GM12892 (cell line): Measurements from ENCODE around the gene ISCU.

Experiments used
- POLR2A ChIP-seq: IDR thresholded peaks from 2 replicates; pipeline ENCODE4 v1.6.1; 2011; ENCODE audit warnings: low read depth, low read length, control low read depth
- TAF1 ChIP-seq: IDR thresholded peaks from 2 replicates; pipeline ENCODE4 v1.6.1; 2011; ENCODE audit warnings: low read depth, mild to moderate bottlenecking, control low read depth, low read length, borderline replicate concordance

DNA sequence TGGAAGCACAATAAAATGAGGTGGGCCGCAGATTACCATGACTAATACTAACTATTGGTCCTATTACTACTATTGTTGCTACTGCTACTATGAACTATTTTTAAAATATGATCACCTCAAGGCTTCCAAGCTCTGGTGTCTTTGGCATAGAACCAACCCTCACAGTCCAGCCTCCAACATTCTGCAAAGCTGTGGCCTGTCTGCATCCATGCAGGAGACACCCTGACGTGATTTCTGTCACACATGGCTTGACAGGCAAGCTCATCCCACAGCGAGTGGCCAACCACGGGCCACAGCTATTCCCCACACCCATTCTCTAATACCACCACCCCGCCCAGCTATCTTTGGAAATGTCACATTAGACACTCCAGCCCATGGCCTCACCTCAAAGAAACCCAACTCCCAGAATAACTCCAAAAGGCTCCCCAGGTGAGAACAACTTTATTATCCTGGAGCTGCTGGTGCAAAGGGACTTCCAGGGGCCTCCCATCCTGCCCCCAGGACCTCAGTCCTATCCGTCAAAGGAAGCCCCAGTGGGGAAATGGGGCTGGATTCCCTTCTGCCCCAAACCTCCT lies 14.4 kb downstream of the ISCU start:
- TF ChIP-seq TAF1 (no peak), POLR2A (no peak)
